C1 segment of cervical spinal cord (tissue), 14 donors: ENCODE results near the gene VEGFA.

ENCODE experiments used
- DNase-seq, 14 donors: peaks; one replicate each; lab custom pipeline; 2025; lab: John Stamatoyannopoulos, UW

Gene VEGFA

DNA sequence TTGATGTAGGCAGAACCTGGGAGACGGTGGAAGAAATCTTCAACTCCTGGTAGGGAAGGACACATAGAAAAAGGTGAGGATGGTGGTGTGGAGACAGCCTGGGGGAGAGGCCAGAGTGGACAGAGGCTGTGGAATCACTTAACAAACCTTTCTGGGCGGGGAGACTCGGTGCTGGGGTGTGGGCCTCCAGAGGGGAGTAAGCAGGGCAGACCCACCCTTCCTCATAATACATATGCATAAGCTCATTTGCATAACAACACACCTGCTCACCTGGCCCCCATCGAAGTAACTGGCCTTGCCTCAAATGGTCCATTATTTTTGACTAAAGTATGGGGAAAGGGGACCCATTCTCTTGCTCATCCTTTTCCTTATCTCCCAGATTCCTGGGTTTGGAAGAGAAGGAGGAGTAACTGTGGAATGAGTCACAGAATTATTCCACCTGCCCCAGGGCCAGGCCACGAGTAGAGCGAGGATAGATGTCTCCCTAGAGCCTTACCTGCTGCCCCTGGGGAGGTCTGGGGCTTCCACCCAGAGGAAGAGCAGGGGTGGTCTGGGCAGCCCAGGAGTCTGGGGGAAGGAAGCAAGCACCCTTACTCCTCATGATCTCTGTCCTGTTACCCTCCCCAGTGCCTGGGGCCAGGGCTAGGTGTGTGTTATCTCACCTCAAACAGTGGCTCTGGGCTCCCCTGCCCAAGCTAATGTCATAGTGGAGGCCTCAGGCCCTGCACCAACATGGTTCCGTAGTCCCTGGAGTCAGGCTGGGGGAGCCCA is 10.7 kb upstream of the VEGFA start:
- DNase-seq, result no peak

DNA sequence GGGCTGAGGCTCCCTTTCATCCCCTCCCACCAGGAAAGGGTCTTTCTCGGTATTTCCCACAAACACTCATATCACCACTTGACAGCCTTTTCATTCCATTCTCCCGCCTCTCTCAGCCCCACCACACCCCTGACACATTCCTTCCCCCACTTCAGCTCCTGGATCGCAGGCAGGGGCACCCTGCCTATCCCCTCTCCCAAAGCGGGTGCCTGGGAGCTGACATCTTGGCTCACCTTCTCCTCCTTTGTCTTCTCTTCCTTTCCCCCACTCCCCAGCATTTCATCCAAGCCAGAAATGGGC is 10.2 kb upstream of the VEGFA start:
- no peak for DNase-seq

DNA sequence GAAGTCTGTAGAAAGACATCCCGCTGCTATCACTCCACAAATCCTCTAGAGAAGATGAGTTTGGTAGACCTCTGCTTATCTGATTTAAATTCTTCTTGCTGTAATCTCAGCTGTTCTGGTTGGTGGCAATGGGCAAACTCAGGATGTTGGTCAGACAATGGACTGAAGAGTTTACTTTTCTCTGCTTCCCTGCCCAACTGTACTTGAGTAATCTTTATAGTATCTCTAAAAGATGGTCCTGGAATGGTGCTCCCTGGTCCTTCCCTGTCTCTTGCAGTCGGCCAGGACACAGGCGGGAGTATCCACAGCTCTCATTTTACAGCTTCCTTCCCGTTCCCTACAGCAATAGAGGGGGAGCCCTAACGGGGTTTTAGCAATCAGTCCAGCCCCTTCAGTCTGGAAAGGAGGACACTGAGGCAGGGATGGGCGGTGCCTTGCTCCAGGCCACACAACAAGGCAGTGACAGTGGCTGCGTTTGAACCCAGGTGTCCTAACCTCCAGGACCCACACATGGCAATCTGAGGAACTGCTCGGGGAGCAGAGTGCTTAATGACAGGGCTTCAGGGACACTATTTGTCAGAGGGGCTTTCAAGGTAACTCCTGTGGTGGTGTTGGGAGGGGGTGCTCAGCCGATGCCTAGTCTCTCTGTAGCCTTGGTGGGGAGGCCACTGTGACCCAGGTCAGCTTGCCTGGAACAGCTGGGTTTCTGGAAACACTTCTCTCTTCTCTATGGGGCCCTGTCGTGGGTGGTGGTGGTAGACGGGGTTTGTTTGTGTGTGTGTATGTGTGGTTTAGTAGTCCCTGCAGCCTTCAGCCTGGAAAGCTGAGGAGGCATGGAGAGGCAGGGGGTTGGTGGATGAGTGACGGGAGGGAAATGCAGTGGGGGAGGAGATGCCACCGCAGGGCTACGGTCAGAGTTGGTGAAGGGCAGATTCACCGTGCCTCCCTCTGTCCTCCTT is 9.5 kb upstream of the VEGFA start:
- no peak for DNase-seq

DNA sequence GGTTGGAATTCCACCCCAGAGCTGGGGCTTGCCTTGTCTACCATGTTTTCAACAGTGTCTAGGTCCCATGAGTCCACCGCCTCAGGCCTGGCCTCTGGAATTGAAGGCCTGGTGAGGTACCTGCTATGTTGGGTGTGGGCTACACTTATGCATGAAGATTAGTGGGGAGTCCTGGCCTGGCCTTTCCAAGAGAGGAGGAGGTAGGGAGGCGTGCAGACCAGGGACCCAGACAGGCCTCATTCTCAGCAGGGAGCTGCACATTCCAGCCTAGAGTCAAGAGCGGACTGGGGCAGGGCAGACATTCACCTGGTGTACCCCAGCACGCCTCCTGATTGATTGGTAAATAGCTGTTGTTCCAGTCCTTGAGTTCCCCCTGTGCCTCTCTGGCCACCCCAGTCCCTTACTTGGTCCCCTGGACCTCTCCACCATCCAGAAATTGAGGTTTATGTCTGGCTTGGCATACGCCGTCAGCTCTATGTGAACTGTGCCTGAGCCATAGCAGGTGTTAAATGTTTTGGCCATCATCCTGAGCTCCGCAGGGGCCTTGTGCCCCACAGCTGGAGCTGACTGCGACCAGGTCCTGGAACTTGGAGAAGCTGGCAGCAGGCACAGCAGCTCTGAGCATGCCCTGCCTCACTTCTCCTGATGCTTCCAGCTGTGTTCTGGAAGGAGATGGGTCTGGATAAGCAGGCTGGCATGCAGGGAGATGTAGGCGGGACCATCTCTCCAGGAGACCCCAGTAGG is 8.2 kb upstream of the VEGFA start:
- no peak for DNase-seq

DNA sequence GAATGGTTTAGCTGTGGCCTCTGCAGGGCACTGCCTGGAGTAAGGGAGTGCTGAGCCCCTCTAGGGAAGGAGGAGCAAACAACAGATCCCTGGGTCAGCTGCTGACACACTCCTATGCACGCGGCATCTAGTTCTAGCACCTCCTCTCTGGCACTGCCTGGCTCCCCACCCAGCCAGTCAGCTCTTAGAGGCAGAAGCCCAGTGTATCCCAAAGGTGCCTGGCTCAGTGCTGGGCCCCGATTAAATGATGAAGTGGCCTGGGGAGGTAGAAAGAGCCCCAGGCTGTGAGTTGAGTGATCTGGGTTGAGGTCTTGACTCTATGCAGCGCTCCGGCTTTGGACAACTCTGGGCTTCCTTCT is 7.6 kb upstream of the VEGFA start:
- DNase-seq, result no peak

DNA sequence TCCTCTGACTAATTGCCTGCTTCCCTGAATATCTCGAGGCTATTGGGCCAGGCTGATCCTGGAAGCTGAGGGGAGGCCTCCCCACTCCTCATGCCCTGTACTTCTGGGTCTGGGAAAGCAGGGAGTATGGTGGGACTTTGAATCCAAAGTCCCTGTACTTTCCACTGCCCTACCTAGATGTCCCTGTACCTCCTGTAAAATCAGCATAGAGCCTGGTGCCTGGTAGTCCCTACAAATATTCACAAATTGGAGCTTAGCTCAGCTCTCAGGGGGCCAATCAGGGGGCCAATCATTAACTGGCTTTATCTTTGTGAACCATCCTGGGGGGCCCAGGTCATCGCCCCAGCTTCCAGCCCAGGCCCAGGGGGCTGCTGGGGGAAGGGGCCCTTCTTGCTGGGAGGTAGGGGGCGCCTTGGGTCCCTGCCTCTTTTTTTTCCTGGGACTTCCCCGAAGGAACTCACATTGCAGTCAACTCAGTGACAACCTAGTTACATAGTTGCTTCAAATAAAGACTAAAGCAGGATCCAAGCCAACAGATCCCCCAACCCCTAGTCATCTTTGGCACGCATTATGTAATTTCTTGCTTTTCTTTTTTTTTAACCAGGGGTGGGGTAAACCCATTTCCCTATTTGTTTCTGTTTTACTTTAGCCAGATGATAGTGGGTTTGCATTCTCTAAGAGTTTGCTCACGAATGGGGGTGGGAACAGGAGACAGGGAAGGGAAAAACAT is 6.9 kb upstream of the VEGFA start:
- no peak for DNase-seq

DNA sequence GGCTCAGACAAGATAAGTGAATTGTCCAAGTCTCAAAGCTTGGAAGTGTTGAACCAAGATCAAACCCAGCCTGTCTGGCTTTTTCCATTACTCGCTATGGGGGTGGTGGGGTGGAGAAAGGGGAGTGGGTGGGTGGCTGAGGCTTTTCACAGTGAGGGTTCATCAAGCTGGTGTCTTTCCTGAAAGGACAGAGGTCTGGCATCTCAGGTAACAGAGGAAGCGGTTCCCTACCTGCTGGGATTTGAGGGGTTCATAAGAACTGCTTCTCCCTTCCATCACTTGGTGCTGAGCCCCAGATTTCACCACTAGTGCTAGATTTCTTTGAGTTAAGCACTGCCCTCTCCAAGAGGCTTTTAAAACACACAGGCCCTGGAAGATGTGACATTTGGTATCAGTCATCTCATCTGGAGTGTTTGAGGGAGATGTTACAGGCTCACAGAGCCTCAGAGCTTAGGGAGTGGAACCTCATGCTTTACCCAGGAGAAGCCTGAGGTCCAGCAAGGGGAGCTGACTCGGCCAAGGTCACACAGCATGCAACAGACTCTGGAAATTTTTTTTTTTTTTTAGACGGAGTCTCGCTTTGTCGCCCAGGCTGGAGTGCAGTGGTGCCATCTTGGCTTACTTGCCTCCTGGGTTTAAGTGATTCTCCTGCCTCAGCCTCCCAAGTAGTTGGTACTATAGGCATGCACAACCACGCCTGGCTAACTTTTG is 6.0 kb upstream of the VEGFA start:
- DNase-seq, result no peak

DNA sequence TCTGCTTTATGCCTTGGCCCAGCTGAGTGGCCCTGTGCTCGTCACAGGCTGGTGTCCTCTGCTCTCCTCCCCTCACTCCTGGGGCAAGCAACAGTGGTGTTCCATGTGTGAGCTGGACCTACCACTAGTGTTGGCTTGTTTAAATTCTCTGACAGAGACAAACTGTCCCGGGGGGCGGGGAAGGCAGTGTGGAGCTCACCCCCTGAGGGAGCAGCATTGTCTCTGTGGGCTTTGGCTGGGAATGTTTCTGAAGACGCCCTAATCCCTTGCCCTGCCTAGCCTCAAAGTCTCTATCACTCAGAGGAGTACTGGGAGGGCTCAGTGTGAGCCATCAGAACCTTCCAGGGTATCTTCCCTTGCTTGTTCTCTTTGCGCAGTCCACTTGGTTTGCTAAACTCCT is 5.2 kb upstream of the VEGFA start:
- no peak for DNase-seq

DNA sequence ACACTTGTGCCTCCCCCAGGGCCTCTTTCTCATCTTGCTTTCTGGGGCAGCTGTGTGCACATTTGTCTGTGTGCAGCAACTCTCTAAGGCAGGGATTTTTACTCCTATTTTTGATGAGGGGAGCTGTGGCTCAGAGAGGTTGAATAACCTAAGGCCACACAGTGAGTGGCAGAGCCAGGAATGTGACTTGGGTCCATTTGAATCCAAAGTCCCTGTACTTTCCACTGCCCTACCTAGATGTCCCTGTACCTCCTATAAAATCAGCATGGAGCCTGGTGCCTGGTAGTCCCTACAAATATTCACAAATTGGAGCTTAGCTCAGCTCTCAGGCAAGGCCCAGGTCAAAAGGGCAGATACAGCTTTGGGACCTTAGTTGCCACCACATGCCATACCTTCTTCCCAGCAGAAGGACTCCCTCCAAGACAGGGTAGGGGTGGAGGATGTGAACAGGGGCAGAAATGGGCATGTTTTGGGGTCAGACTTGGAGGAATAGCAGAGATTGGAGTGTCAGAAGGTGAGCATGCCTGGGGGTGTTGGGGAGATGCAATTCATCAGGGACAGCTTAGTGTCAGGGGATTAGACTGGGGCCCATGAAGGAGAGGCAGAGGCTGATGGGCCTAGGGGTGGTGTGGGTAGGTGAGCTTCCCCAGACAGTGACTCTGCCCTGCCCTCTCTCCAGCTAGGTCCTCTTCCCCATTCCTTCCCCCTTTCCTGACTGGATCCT is 4.1 kb upstream of the VEGFA start:
- no peak for DNase-seq

DNA sequence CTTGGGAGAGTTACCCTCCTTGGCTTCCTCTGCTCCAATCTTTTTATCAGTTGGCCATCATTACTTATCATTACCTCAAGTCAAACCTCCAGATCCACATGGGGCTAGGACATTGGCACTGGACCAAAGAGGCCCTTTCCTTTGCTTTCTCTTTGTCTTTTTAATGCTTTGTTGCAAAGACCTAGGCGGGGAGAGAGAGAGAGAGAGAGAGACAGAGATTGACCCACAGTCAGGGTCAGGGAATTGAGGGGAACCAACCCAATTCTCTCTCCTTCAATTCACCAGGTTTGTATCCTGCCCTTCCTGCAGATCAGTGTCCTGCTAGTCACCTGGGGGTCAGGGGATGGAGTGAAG is 3.5 kb upstream of the VEGFA start:
- DNase-seq, result no peak

DNA sequence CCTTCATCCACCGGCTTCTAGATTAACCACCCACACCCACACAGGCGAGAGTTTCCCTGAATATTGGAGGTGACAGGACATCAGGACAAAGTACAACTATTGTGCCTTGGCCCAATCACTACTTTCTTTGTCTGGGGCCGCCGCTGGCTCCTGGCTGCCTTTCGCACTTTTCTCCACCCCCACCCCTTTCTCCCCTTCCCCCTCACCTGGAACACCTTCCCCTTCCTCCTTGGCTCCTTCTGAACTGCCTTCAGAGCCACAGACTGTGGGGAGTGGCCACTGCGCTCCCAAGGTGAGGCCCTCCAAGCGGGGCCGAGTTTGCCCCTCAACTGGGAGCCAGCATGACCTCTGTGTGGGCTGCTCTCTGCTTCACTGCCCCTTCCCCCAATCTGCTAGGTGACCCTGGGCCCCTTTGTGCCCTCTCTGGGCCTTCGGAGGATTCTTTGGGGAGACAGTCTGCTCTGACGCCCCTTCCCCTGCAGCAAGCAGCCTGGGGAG is 3.0 kb upstream of the VEGFA start:
- no peak for DNase-seq

DNA sequence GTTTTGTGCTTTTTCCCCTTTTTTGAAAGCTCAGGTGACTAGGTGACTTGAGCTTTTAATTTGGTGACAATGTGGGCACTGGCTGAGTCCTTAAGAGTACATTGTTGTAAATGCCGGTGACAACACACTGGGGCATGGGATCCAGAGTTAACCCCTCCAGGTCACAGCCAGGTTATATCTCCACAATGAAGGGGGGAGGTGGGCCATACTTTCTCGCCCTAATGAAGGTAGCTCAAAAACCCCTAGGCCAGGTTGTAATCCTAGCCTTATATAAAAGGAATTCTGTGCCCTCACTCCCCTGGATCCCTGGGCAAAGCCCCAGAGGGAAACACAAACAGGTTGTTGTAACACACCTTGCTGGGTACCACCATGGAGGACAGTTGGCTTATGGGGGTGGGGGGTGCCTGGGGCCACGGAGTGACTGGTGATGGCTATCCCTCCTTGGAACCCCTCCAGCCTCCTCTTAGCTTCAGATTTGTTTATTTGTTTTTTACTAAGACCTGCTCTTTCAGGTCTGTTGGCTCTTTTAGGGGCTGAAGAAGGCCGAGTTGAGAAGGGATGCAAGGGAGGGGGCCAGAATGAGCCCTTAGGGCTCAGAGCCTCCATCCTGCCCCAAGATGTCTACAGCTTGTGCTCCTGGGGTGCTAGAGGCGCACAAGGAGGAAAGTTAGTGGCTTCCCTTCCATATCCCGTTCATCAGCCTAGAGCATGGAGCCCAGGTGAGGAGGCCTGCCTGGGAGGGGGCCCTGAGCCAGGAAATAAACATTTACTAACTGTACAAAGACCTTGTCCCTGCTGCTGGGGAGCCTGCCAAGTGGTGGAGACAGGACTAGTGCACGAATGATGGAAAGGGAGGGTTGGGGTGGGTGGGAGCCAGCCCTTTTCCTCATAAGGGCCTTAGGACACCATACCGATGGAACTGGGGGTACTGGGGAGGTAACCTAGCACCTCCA is 2.2 kb upstream of the VEGFA start:
- no peak for DNase-seq

DNA sequence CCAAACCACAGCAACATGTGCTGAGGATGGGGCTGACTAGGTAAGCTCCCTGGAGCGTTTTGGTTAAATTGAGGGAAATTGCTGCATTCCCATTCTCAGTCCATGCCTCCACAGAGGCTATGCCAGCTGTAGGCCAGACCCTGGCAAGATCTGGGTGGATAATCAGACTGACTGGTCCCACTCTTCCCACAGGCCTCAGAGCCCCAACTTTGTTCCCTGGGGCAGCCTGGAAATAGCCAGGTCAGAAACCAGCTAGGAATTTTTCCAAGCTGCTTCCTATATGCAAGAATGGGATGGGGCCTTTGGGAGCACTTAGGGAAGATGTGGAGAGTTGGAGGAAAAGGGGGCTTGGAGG is 1.5 kb upstream of the VEGFA start:
- no peak for DNase-seq

DNA sequence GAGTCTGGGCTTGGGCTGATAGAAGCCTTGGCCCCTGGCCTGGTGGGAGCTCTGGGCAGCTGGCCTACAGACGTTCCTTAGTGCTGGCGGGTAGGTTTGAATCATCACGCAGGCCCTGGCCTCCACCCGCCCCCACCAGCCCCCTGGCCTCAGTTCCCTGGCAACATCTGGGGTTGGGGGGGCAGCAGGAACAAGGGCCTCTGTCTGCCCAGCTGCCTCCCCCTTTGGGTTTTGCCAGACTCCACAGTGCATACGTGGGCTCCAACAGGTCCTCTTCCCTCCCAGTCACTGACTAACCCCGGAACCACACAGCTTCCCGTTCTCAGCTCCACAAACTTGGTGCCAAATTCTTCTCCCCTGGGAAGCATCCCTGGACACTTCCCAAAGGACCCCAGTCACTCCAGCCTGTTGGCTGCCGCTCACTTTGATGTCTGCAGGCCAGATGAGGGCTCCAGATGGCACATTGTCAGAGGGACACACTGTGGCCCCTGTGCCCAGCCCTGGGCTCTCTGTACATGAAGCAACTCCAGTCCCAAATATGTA is 957 bp upstream of the VEGFA start:
- peak in 6 of 14 donors; percentile 29 to 83 (median 60) for DNase-seq

DNA sequence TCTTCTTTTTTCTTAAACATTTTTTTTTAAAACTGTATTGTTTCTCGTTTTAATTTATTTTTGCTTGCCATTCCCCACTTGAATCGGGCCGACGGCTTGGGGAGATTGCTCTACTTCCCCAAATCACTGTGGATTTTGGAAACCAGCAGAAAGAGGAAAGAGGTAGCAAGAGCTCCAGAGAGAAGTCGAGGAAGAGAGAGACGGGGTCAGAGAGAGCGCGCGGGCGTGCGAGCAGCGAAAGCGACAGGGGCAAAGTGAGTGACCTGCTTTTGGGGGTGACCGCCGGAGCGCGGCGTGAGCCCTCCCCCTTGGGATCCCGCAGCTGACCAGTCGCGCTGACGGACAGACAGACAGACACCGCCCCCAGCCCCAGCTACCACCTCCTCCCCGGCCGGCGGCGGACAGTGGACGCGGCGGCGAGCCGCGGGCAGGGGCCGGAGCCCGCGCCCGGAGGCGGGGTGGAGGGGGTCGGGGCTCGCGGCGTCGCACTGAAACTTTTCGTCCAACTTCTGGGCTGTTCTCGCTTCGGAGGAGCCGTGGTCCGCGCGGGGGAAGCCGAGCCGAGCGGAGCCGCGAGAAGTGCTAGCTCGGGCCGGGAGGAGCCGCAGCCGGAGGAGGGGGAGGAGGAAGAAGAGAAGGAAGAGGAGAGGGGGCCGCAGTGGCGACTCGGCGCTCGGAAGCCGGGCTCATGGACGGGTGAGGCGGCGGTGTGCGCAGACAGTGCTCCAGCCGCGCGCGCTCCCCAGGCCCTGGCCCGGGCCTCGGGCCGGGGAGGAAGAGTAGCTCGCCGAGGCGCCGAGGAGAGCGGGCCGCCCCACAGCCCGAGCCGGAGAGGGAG is 580 bp downstream of the VEGFA start:
- DNase-seq, result peak in 9 of 14 donors; percentile 39 to 68 (median 49)

DNA sequence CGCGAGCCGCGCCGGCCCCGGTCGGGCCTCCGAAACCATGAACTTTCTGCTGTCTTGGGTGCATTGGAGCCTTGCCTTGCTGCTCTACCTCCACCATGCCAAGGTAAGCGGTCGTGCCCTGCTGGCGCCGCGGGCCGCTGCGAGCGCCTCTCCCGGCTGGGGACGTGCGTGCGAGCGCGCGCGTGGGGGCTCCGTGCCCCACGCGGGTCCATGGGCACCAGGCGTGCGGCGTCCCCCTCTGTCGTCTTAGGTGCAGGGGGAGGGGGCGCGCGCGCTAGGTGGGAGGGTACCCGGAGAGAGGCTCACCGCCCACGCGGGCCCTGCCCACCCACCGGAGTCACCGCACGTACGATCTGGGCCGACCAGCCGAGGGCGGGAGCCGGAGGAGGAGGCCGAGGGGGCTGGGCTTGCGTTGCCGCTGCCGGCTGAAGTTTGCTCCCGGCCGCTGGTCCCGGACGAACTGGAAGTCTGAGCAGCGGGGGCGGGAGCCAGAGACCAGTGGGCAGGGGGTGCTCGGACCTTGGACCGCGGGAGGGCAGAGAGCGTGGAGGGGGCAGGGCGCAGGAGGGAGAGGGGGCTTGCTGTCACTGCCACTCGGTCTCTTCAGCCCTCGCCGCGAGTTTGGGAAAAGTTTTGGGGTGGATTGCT is 1.3 kb downstream of the VEGFA start:
- peak in 7 of 14 donors; percentile 42 to 70 (median 62) for DNase-seq
